ENCODE measurements around the gene GOT1. TPM values are rescaled to one million over a fixed set of nuclear protein-coding genes. Genes with fewer than 3 reads are reported as not detected.

GOT1 gene
- total and polyA plus RNA-seq, 2 donors (not counting 3 experiments of a cell fraction or from before 2014, with no cell fraction given): 14.4 to 36.3 TPM

GRCh38 chr10:99438890-99439289 is 8.5 kb upstream of the GOT1 start:
- FAIRE-seq (no peak), DNase-seq (ENCODE audit: low read depth, low spot score) (no peak)
- ChIA-PET CTCF (interaction anchor here (1.1 kb wide), 1 partner anchor 13 kb away, joined by 3 read pairs; no protein-coding TSS in a partner anchor), POLR2A (no interaction called here)
- dilution Hi-C loops (cut with MboI; ENCODE audit: extremely low pct_ligation_motif_present, low sequenced_read_pairs) (loop anchor here (25.0 kb wide), 1 partner anchor 173 kb away; the partner anchor contains the start of gene SLC25A28), intact Hi-C loops (cut with micrococcal nuclease) (loop anchor here (5.0 kb wide), 1 partner anchor 273 kb away; no protein-coding TSS in a partner anchor)
- H3K9me1 ChIP-seq (replicated peaks; ENCODE audit: control insufficient read depth, extremely low read depth, insufficient read depth, low read length): no peaks in the 10 kb centered on the region
- H3K36me3 ChIP-seq (ENCODE audit: control insufficient read depth in 2 of 2, extremely low read depth in 1 of 2, insufficient read depth in 2 of 2, low read length in 2 of 2): no peaks in the 10 kb centered on the region
- TF ChIP-seq CTCF (IDR thresholded peaks at IDR 0.05; ENCODE audit: extremely low read depth in 1 of 2, insufficient read depth in 1 of 2, low read depth in 1 of 2, low read length in 2 of 2) (no peak), FOS (IDR thresholded peaks at IDR 0.05; ENCODE audit: borderline replicate concordance, insufficient read depth, low read length) (no peak), JUN (IDR thresholded peaks at IDR 0.05; ENCODE audit: borderline replicate concordance, insufficient read depth, insufficient read length, low read depth) (no peak), MYC (IDR thresholded peaks at IDR 0.05; ENCODE audit: low read depth, low read length) (no peak)
- no peak overlapping the region for H3K9ac ChIP-seq (replicated peaks; ENCODE audit: extremely low read depth, insufficient read depth, low read length)
- H3K4me3 ChIP-seq (replicated peaks in 1 of 3; ENCODE audit: insufficient read depth in 1 of 3, low read depth in 1 of 3, low read length in 3 of 3): no peak overlapping the region
- no peaks in the 10 kb centered on the region for H4K20me1 ChIP-seq (replicated peaks; ENCODE audit: control insufficient read depth, extremely low read depth, insufficient read depth, low read length)
- BruUV-seq (replicated peaks): no TSS peak
- no peaks in the 10 kb centered on the region for H3K79me2 ChIP-seq (ENCODE audit: control insufficient read depth, insufficient read depth, low read length)
- H3K4me2 ChIP-seq (ENCODE audit: insufficient read depth, low read length): no peak overlapping the region
- H3K9me3 ChIP-seq (replicated peaks; ENCODE audit: control insufficient read depth, insufficient read depth, low read length): no peaks in the 10 kb centered on the region
- H3K27ac ChIP-seq (ENCODE audit: insufficient read depth, low read depth, low read length): no peak overlapping the region
- no peak overlapping the region for H2AFZ ChIP-seq (ENCODE audit: low read depth, low read length)
- H3K4me1 ChIP-seq (ENCODE audit: control insufficient read depth, extremely low read depth, insufficient read depth, low read length): no peaks in the 10 kb centered on the region
- H3K27me3 ChIP-seq (ENCODE audit: control insufficient read depth in 2 of 2, insufficient read depth in 2 of 2, low read length in 2 of 2): no peaks in the 10 kb centered on the region

All from endothelial cell of umbilical vein (primary cell).